ENCODE results near the gene CHAC1.

Gene CHAC1

GRCh38 chr15:40928821-40929659 lies 24.2 kb upstream of the CHAC1 start, which contains the start of gene DLL4:
Gene DLL4, plus strand, starts transcription at chr15:40929340. Its CDS starts 329 bp downstream, at chr15:40929669.
- Histone ChIP-seq H2AFZ (ENCODE audit: low read length) (no peak within 1 kb of the TSS), H3K4me3 (ENCODE audit: low read depth, low read length, poor library complexity, severe bottlenecking) (peak within 1 kb of the TSS; percentile 62), H3K79me2 (ENCODE audit: insufficient read depth, low read length) (no peaks in the 10 kb centered on the region), H3K9me3 (ENCODE audit: low read length) (no peaks in the 10 kb centered on the region), H3K4me1 (ENCODE audit: insufficient read depth, low read length, severe bottlenecking) (peaks cover 41% of the 10 kb centered on the region), H3K27ac (ENCODE audit: low read depth, low read length, poor library complexity, severe bottlenecking) (no peak within 1 kb of the TSS), H3K4me2 (ENCODE audit: low read length) (peak within 1 kb of the TSS; percentile 88), H3F3A (ENCODE audit: insufficient read depth, low read length) (no peaks in the 10 kb centered on the region), H3K9me2 (ENCODE audit: low read depth, low read length) (no peaks in the 10 kb centered on the region), H3K27me3 (ENCODE audit: insufficient read depth, low read length) (peaks cover 10% of the 10 kb centered on the region), H4K20me1 (ENCODE audit: insufficient read depth, low read length) (no peaks in the 10 kb centered on the region), H3K9ac (ENCODE audit: low read length) (no peak within 1 kb of the TSS), H3K36me3 (ENCODE audit: insufficient read depth, low read length) (no peaks in the 10 kb centered on the region)
- no peak for TF ChIP-seq CTCF (IDR thresholded peaks at IDR 0.05; ENCODE audit: low read length)
- no peak for TF ChIP-seq EZH2 (IDR thresholded peaks at IDR 0.05; ENCODE audit: borderline replicate concordance, low read length)

- Histone ChIP-seq H3K27ac (ENCODE audit: low read depth, low read length, poor library complexity, severe bottlenecking) (no peak overlapping the region), H3K4me1 (ENCODE audit: insufficient read depth, low read length, severe bottlenecking) (peaks cover 41% of the 10 kb centered on the region), H4K20me1 (ENCODE audit: insufficient read depth, low read length) (no peaks in the 10 kb centered on the region), H3K79me2 (ENCODE audit: insufficient read depth, low read length) (no peaks in the 10 kb centered on the region), H3K27me3 (ENCODE audit: insufficient read depth, low read length) (peaks cover 10% of the 10 kb centered on the region), H3K9me3 (ENCODE audit: low read length) (no peaks in the 10 kb centered on the region), H3F3A (ENCODE audit: insufficient read depth, low read length) (no peaks in the 10 kb centered on the region), H3K9ac (ENCODE audit: low read length) (no peak overlapping the region), H2AFZ (ENCODE audit: low read length) (no peak overlapping the region), H3K36me3 (ENCODE audit: insufficient read depth, low read length) (no peaks in the 10 kb centered on the region), H3K9me2 (ENCODE audit: low read depth, low read length) (no peaks in the 10 kb centered on the region), H3K4me2 (ENCODE audit: low read length) (peak overlapping the region; percentile 88), H3K4me3 (ENCODE audit: low read depth, low read length, poor library complexity, severe bottlenecking) (peak overlapping the region; percentile 62)
- TF ChIP-seq EZH2 (IDR thresholded peaks at IDR 0.05; ENCODE audit: borderline replicate concordance, low read length) (no peak), CTCF (IDR thresholded peaks at IDR 0.05; ENCODE audit: low read length) (no peak)
These were observed 23.4 kb upstream of the CHAC1 start for GRCh38 chr15:40929660-40930429.

- no peaks in the 10 kb centered on the region for H3K9me3 ChIP-seq (ENCODE audit: low read length)
- H3K9ac ChIP-seq (ENCODE audit: low read length): no peak overlapping the region
- H3K79me2 ChIP-seq (ENCODE audit: insufficient read depth, low read length): no peaks in the 10 kb centered on the region
- no peak overlapping the region for H2AFZ ChIP-seq (ENCODE audit: low read length)
- H3K4me1 ChIP-seq (ENCODE audit: insufficient read depth, low read length, severe bottlenecking): peaks cover 41% of the 10 kb centered on the region
- H3F3A ChIP-seq (ENCODE audit: insufficient read depth, low read length): no peaks in the 10 kb centered on the region
- peak overlapping the region; percentile 88 for H3K4me2 ChIP-seq (ENCODE audit: low read length)
- no peak overlapping the region for H3K27ac ChIP-seq (ENCODE audit: low read depth, low read length, poor library complexity, severe bottlenecking)
- peak overlapping the region; percentile 37 for H3K4me3 ChIP-seq (ENCODE audit: low read depth, low read length, poor library complexity, severe bottlenecking)
- no peaks in the 10 kb centered on the region for H4K20me1 ChIP-seq (ENCODE audit: insufficient read depth, low read length)
- H3K36me3 ChIP-seq (ENCODE audit: insufficient read depth, low read length): no peaks in the 10 kb centered on the region
- no peaks in the 10 kb centered on the region for H3K9me2 ChIP-seq (ENCODE audit: low read depth, low read length)
- H3K27me3 ChIP-seq (ENCODE audit: insufficient read depth, low read length): peaks cover 10% of the 10 kb centered on the region
- TF ChIP-seq EZH2 (IDR thresholded peaks at IDR 0.05; ENCODE audit: borderline replicate concordance, low read length) (no peak), CTCF (IDR thresholded peaks at IDR 0.05; ENCODE audit: low read length) (peak; percentile 97)
These were observed 22.6 kb upstream of the CHAC1 start for GRCh38 chr15:40930430-40931299.
